GM19239 (cell line): ENCODE measurements around the gene HSD17B7.

Source experiments
- DNase-seq: peaks from one replicate; pipeline ENCODE4 v3.0.0; 2011; ENCODE audit warnings: low spot score; ENCODE audit not compliant: insufficient read length
- FAIRE-seq: peaks from 2 replicates; lab custom pipeline; 2011; peaks lifted over from hg19 to GRCh38; lab: Jason Lieb, UNC

Gene HSD17B7

DNA sequence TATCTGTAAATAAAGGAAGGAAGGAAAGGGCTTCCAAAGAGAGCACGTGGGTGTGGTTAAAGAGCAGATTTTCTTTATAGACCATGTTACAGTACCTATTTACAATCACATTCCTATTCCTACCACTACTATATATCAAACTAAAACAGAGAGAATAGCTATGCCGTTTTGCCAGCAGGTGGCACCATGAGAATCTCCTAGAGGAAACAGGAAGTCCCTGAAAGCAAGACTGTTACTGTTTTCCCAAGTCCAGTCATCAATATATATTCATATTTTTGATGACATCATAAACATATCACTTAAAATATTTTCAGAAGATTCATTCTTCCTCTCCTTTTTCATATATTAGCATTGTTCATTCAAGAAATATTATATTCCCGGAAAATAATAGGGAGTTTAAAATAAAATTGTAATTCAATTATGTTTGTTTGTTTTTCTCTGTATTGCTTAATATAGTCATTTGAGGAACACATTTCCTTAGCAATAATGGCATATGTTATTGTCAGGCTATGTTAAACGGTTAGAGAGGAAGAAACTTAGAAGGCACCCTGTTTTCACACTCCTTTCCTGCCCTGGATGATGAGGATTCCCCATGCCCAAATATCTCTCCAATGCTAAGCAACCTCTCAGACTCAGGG lies 63.9 kb downstream of the HSD17B7 start:
- peak; percentile 30 for DNase-seq
- FAIRE-seq = no peak

DNA sequence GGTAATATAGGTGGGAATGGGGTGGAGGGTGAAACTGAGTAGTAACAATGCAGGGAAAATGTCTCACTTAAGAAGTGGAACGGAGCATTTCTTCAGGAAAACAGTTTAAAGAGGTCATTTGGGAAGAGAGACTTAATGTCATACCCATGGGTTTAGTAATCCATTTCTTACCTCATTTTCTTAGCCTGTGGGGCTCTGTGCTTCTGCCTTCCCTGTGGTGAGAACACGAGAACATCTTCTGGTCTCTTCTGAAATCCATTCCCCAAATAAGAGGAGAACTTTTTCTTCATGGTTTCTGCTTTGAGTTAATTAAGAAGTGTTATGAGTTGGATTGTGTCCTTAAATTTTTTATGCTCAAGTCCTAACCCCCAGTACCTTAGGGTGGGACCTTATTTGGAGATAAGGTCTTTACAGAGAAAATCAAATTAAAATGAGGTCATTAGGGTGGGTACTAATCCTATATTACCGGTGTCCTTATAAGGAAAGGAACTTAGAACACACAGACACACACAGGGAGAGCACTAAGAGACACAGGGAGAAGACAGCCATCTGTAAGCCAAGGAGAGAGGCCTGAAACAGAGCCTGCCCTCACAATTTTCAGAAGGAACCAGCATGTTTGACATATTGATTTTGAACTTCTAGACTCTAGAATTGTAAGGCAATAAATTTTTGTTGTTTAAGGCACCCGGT lies 65.1 kb downstream of the HSD17B7 start:
- no peak for FAIRE-seq

DNA sequence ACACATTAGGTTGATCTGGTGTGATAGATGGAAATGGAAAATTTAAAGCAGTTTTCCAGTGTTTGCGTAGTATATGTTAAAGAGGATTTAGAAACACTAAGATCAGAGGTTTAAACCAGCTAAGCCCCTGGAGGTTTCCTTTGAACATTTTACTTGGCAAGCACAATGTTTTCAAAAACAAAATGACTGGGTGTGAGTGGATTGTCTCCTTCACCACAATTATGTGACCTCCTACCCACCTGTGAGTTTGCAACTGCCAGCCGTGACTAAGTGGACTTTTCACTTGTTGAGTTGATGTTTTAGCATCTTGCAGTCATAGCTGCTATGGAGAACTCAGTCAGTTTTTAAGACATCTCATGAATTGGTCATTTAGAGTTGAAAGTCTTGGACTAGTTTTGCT lies 65.8 kb downstream of the HSD17B7 start:
- DNase-seq (no peak), FAIRE-seq (no peak)

More for the DNA sequence above, 65.1 kb downstream of the HSD17B7 start:
- DNase-seq = no peak

DNA sequence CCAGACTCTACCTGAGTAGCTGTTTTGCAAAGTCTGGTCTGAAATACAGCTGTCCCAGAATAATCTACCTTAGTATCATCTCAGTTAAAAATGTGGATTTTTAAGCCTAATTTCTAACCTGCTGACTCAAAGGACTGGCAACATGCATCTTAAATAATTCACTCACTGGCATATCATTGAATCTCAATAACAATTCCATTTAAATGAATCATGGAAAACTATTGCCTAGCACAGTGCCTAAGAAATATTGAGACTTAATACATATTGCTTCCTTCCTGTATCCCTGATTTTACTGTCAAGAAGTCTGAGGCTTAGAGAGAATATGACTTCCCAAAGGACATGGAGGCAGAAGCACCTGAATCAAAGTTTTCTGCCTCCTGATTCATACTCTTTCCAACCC lies 67.3 kb downstream of the HSD17B7 start:
- DNase-seq (no peak), FAIRE-seq (no peak)

DNA sequence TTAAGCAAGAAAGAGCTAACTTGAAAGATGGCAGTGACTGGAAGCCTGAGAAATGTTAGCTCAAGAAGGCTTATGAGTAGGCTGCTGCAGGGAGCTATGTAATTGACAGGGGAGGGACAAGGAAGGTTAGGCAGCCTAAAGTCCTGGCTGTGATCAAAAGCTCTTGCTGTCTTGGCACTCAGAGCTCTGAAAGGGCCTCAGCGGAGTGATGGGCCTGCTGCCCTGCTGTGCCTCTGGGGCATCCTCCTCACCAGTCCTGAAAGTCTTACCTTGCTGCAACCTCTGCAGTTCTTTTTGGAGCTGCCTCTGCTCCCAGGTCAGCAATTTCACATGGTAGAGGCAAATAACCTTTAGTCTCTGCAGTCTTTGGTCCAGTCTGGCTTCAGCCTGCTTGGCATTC lies 68.7 kb downstream of the HSD17B7 start:
- no peak for FAIRE-seq

DNA sequence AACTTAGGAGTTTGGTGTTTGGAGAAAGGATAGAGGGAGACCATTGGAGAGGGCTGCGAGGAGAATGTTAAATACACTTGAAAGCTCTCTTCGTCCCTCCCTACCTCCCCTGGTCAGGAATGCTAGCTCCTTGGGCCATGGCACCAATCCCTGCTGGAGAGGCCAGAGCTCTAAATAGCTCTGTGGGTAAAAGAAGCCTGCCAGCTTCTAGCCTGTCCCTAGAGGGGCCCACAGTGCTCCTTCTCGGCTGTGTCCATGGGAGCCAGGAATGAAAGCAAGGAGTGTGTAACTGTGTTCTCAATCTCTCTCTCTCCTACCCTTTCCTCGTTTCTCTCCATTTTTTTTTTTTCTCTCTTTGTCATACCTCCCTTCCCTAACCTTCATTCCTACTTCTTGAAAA lies 70.6 kb downstream of the HSD17B7 start, which contains the start of gene CCDC190:
Gene CCDC190 (minus strand): TSS at position 75 of the 400 bp plus-strand sequence. CDS start 1,529 bp downstream, outside the sequence.
- no peak for FAIRE-seq
- no peak for DNase-seq

More for the DNA sequence above, 68.7 kb downstream of the HSD17B7 start:
- DNase-seq = no peak

DNA sequence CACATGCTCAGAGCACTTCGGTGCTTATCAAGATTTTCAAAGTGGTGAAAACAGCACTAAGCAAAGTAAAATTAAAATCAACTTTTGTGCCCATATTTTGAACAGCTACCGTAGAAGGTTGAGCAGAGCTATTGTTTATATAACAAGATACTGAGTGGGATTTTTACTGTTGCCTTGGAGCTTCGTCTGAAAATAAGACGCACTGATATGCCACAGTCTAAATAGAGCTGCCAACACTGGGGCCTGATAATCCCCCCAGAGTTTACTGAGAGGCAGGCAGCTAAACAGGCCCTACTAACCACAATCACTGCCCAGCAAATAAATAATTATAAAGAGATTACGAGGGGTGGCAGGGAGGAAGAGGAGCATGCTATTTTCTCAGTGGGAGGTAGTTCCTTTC lies 71.1 kb downstream of the HSD17B7 start:
- FAIRE-seq (no peak), DNase-seq (no peak)
